Body of pancreas (tissue), 4 donors: Measurements from ENCODE around the gene GJB1. TPM values are rescaled to one million over a fixed set of nuclear protein-coding genes. Genes with fewer than 3 reads are reported as not detected.

Experiments used
- ATAC-seq: fragments of 150-250 bp; one replicate; pipeline ENCODE4 v1.9.1; 2016
- DNase-seq, 4 donors: peaks; one replicate each; pipeline ENCODE4 v3.0.0-alpha.2; 2019
- H3K27ac ChIP-seq, 4 donors: fragments of 200-600 bp; sonication (generic); 1 replicate in 3 of 4; 2 replicates in 1 of 4; pipeline versions ENCODE4 v1.5.1 to v1.6.1; 2016 to 2019; ENCODE audit warnings: mild to moderate bottlenecking in 1 of 4, mixed read lengths in 1 of 4, moderate library complexity in 1 of 4
- H3K27me3 ChIP-seq, 2 donors: fragments of 200-600 bp; sonication (generic); one replicate each; pipeline ENCODE4 v1.6.0; 2016; ENCODE audit warnings: mild to moderate bottlenecking in 1 of 2
- H3K36me3 ChIP-seq, 2 donors: fragments of 200-600 bp; sonication (generic); replicated peaks in 1 of 2; 2 replicates each; pipeline ENCODE4 v1.5.1; 2016; ENCODE audit warnings: low read depth in 2 of 2; ENCODE audit not compliant: insufficient read depth in 1 of 2
- H3K4me1 ChIP-seq: fragments of 200-600 bp; sonication (generic); one replicate; pipeline ENCODE4 v1.6.0; 2016
- H3K4me3 ChIP-seq, 2 donors: fragments of 200-600 bp; sonication (generic); 1 replicate in 1 of 2; 2 replicates in 1 of 2; pipeline ENCODE4 v1.5.1; 2016 to 2019
- H3K9me3 ChIP-seq, 3 donors: fragments of 200-600 bp; sonication (generic); 1 replicate in 2 of 3; 2 replicates in 1 of 3; pipeline ENCODE4 v1.5.1; 2016
- POLR2A ChIP-seq, 3 donors: fragments of 450-650 bp; IDR thresholded peaks; one replicate each; pipeline ENCODE4 v1.6.1; 2016; ENCODE audit warnings: antibody characterized with exemption in 3 of 3, mild to moderate bottlenecking in 2 of 3
- WGBS, 2 donors: methylation state at CpG; one replicate each; pipeline ENCODE4 v1.1.5; 2017; 5-methylcytosine and 5-hydroxymethylcytosine counted together
- intact Hi-C: fragments of 100-400 bp; cut with DNase I; formaldehyde crosslinking; loops from one replicate; pipeline ENCODE4 v1.15.1; 2023
- total RNA-seq, 2 donors: library from RNA; depleted of rRNA; stranded (reverse); fragments of >200 nt; gene quantifications; one replicate each; pipeline ENCODE4 v1.1.0, GENCODE V29; 2016
- TF ChIP-seq, protein P1 (sequence below), 7 experiments: fragments of 450-650 bp in 4 of 7; fragments of 200-600 bp in 3 of 7; sonication (generic) in 3 of 7; IDR thresholded peaks; one replicate each; pipeline ENCODE4 v1.5.1; 2016 to 2019; ENCODE audit warnings: antibody characterized with exemption in 7 of 7

Gene GJB1
- total RNA-seq, 2 donors from 2014 or later = 24.7 to 31.4 TPM

GRCh38 chrX:71239781-71240180 lies 16.8 kb downstream of the GJB1 start:
- Histone ChIP-seq H3K27ac (no peak overlapping the region), H3K9me3 (no peaks in the 10 kb centered on the region), H3K4me3 (no peak overlapping the region), H3K27me3 (no peaks in the 10 kb centered on the region), H3K4me1 (no peaks in the 10 kb centered on the region), H3K36me3 (peaks cover 0 to 2% of the 10 kb centered on the region in 2 donors)
- ATAC-seq (no peak), DNase-seq (no peak)
- intact Hi-C loops = no loop called here
- no CpG with 5 or more reads among the region's 3 CpGs for WGBS, 2 donors
- TF ChIP-seq, protein P1, sequence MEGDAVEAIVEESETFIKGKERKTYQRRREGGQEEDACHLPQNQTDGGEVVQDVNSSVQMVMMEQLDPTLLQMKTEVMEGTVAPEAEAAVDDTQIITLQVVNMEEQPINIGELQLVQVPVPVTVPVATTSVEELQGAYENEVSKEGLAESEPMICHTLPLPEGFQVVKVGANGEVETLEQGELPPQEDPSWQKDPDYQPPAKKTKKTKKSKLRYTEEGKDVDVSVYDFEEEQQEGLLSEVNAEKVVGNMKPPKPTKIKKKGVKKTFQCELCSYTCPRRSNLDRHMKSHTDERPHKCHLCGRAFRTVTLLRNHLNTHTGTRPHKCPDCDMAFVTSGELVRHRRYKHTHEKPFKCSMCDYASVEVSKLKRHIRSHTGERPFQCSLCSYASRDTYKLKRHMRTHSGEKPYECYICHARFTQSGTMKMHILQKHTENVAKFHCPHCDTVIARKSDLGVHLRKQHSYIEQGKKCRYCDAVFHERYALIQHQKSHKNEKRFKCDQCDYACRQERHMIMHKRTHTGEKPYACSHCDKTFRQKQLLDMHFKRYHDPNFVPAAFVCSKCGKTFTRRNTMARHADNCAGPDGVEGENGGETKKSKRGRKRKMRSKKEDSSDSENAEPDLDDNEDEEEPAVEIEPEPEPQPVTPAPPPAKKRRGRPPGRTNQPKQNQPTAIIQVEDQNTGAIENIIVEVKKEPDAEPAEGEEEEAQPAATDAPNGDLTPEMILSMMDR (IDR thresholded peaks at IDR 0.05) = no peak
- no peak for TF ChIP-seq POLR2A (IDR thresholded peaks at IDR 0.05)

GRCh38 chrX:71241301-71241700 lies 18.3 kb downstream of the GJB1 start:
- no peaks in the 10 kb centered on the region for H3K4me1 ChIP-seq

DNA sequence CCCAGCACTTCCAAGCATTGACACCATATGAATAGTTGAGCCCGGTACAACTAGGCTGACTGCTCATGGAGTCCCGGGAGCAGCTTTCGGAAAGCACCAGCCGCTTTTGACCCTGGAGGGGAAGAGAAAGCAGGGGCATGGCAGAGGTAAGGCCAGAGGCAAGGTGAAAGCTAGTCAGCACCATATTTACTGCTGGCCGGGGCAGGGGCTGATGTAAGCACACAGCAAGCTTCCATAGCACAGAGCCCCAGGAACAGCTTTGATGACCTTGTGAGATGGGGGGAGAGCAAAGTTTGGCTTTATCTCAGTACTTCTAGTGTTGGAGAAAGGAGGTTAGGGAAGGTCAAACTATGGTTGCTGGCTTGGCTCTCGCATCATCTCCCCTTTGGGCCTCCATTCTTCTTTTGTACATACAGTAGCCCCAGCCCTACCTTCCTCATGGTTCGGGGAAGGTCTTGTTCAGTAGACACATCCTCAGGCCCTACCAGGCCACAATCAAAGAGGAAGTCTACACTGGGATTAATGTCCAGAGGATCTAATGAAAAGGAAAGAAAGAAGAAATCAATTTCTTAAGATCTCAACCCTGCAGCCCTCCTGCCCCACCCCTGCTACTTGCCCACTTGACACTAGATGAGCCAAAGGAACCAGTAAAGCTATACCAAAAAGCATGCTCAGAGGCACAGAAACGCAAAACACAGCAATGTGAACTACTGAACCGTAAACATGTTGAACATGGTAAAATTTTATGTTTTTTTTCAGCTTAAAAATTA lies 21.5 kb downstream of the GJB1 start:
- Histone ChIP-seq H3K4me3 (no peak overlapping the region), H3K27me3 (no peaks in the 10 kb centered on the region), H3K36me3 (peaks cover 0 to 5% of the 10 kb centered on the region in 2 donors), H3K9me3 (no peaks in the 10 kb centered on the region), H3K27ac (no peak overlapping the region), H3K4me1 (no peaks in the 10 kb centered on the region)
- TF ChIP-seq, protein P1 (IDR thresholded peaks at IDR 0.05) = no peak
- no peak for TF ChIP-seq POLR2A (IDR thresholded peaks at IDR 0.05)
- 88 to 96% methylated on average over 4 to 6 of the region's 9 CpGs for WGBS, 2 donors
- intact Hi-C loops = no loop called here
- ATAC-seq (no peak), DNase-seq (no peak)

More at GRCh38 chrX:71241301-71241700, 18.3 kb downstream of the GJB1 start:
- no peak for ATAC-seq
- no peaks in the 10 kb centered on the region for H3K9me3 ChIP-seq
- H3K4me3 ChIP-seq = no peak overlapping the region
- 75 to 88% methylated on average over 4 to 6 of the region's 6 CpGs for WGBS, 2 donors
- intact Hi-C loops = no loop called here
- no peak overlapping the region for H3K27ac ChIP-seq
- no peak for TF ChIP-seq POLR2A (IDR thresholded peaks at IDR 0.05)
- TF ChIP-seq, protein P1 (IDR thresholded peaks at IDR 0.05) = no peak
- no peaks in the 10 kb centered on the region for H3K27me3 ChIP-seq
- H3K36me3 ChIP-seq = peaks cover 0 to 5% of the 10 kb centered on the region in 2 donors
- DNase-seq = no peak

DNA sequence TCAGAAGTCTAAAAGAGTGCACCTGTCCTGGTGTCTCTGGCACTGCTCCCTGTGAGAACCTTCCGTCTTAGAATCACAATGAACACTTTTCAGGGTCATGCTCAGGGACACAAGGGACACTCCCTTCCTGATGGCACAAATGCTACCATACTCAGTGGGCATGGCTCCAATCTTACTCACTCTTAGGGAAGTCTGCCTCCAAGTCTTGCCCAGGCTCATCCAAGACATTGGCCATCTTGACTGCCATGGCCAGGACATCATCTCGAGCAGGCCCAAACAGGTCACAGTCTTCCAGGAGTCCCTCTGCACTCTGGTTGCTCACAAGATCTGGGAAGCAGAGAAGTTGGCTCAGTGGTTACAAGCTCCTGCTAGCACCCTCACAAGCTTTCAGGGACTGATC lies 22.1 kb downstream of the GJB1 start:
- WGBS, 2 donors = 40 to 70% methylated on average over 1 of the region's 2 CpGs
- DNase-seq = no peak
- Histone ChIP-seq H3K4me3 (no peak overlapping the region), H3K9me3 (no peaks in the 10 kb centered on the region), H3K4me1 (no peaks in the 10 kb centered on the region), H3K27ac (no peak overlapping the region), H3K36me3 (peaks cover 0 to 5% of the 10 kb centered on the region in 2 donors), H3K27me3 (no peaks in the 10 kb centered on the region)
- intact Hi-C loops = no loop called here
- no peak for ATAC-seq
- no peak for TF ChIP-seq POLR2A (IDR thresholded peaks at IDR 0.05)
- TF ChIP-seq, protein P1 (IDR thresholded peaks at IDR 0.05) = no peak

- ATAC-seq (no peak), DNase-seq (no peak)
- intact Hi-C loops = no loop called here
- TF ChIP-seq POLR2A (IDR thresholded peaks at IDR 0.05) = no peak
- TF ChIP-seq, protein P1 (IDR thresholded peaks at IDR 0.05) = no peak
- H3K36me3 ChIP-seq = peaks cover 0 to 3% of the 10 kb centered on the region in 2 donors
- H3K4me3 ChIP-seq = no peak overlapping the region
- no peak overlapping the region for H3K27ac ChIP-seq
- no peaks in the 10 kb centered on the region for H3K9me3 ChIP-seq
- H3K27me3 ChIP-seq = no peaks in the 10 kb centered on the region
- WGBS, 2 donors = 80 to 88% methylated on average over 1 to 7 of the region's 9 CpGs
- H3K4me1 ChIP-seq = peaks cover 15% of the 10 kb centered on the region
Measured at GRCh38 chrX:71250841-71251240, 27.8 kb downstream of the GJB1 start.
